GM23338 (cell line): Measurements from ENCODE around the gene VDR. TPM values are rescaled to one million over a fixed set of nuclear protein-coding genes. Genes with fewer than 3 reads are reported as not detected.

Experiments
- ATAC-seq: fragments of 200-7000 bp; cut with Tn5 transposase; 3 replicates; pipeline ENCODE4 v1.9.1; 2020
- DNase-seq: peaks from one replicate; pipeline ENCODE4 v3.0.0-alpha.2; 2015; ENCODE audit warnings: low spot score
- H2AFZ ChIP-seq: fragments of 200-600 bp; sonication (generic); 2 replicates; pipeline ENCODE4 v1.8.0; 2016; ENCODE audit warnings: antibody characterized with exemption, mild to moderate bottlenecking, moderate library complexity
- H3F3A ChIP-seq: fragments of 200-600 bp; sonication (generic); replicated peaks from 2 replicates; pipeline ENCODE4 v1.8.0; 2017; ENCODE audit warnings: antibody characterized with exemption, mixed run types, low read depth
- H3K27ac ChIP-seq: fragments of 200-600 bp; sonication (generic); 2 replicates; pipeline ENCODE4 v1.6.1; 2016; ENCODE audit warnings: low read depth
- H3K27me3 ChIP-seq: fragments of 200-600 bp; sonication (generic); 2 replicates; pipeline ENCODE4 v1.8.0; 2016; ENCODE audit warnings: mild to moderate bottlenecking, mixed run types, moderate library complexity; ENCODE audit not compliant: insufficient read depth
- H3K36me3 ChIP-seq: fragments of 200-600 bp; sonication (generic); 2 replicates; pipeline ENCODE4 v1.8.0; 2016; ENCODE audit warnings: mild to moderate bottlenecking; ENCODE audit not compliant: insufficient read depth
- H3K4me1 ChIP-seq: fragments of 200-600 bp; sonication (generic); 2 replicates; pipeline ENCODE4 v1.8.0; 2016; ENCODE audit warnings: mild to moderate bottlenecking, moderate library complexity; ENCODE audit not compliant: insufficient read depth
- H3K4me2 ChIP-seq: fragments of 200-600 bp; sonication (generic); 2 replicates; pipeline ENCODE4 v1.7.1; 2017; ENCODE audit warnings: mixed run types
- H3K4me3 ChIP-seq: fragments of 200-600 bp; sonication (generic); 2 replicates; pipeline ENCODE4 v1.6.1; 2016; ENCODE audit warnings: mixed run types
- H3K79me2 ChIP-seq: fragments of 200-600 bp; sonication (generic); replicated peaks from 2 replicates; pipeline ENCODE4 v1.8.0; 2017; ENCODE audit warnings: mild to moderate bottlenecking; ENCODE audit not compliant: insufficient read depth
- H3K9me2 ChIP-seq: fragments of 200-600 bp; sonication (generic); 2 replicates; pipeline ENCODE4 v1.8.0; 2017; ENCODE audit not compliant: insufficient read depth
- H4K20me1 ChIP-seq: fragments of 200-600 bp; sonication (generic); replicated peaks from 2 replicates; pipeline ENCODE4 v1.8.0; 2017; ENCODE audit warnings: mild to moderate bottlenecking; ENCODE audit not compliant: insufficient read depth
- H3K27ac Mint-ChIP-seq: 2 replicates; pipeline ENCODE4 v1.8.0; 2020; ENCODE audit warnings: inconsistent platforms, mild to moderate bottlenecking, moderate library complexity, mixed read lengths
- H3K27me3 Mint-ChIP-seq: 3 replicates; pipeline ENCODE4 v1.8.0; 2022; ENCODE audit warnings: low read depth, mild to moderate bottlenecking, moderate library complexity, mixed read lengths, inconsistent platforms; ENCODE audit not compliant: insufficient read depth, poor library complexity
- H3K36me3 Mint-ChIP-seq: 3 replicates; pipeline ENCODE4 v1.8.0; 2021; ENCODE audit warnings: low read depth, mild to moderate bottlenecking, inconsistent platforms, moderate library complexity, mixed read lengths
- H3K4me1 Mint-ChIP-seq: 3 replicates; pipeline ENCODE4 v1.8.0; 2020; ENCODE audit warnings: mild to moderate bottlenecking, inconsistent platforms, mixed read lengths
- H3K4me3 Mint-ChIP-seq: 3 replicates; pipeline ENCODE4 v1.8.0; 2021; ENCODE audit warnings: moderate library complexity, mild to moderate bottlenecking, inconsistent platforms, mixed read lengths
- H3K9me3 Mint-ChIP-seq: 3 replicates; pipeline ENCODE4 v1.8.0; 2020; ENCODE audit warnings: moderate library complexity, mild to moderate bottlenecking, inconsistent platforms, mixed read lengths
- ETS1 ChIP-seq: IDR thresholded peaks from 2 replicates; pipeline ENCODE4 v1.6.1; 2016; ENCODE audit warnings: antibody characterized with exemption
- EZH2 ChIP-seq: fragments of 200-600 bp; sonication (generic); IDR thresholded peaks from one replicate; pipeline ENCODE4 v1.8.0; 2017; ENCODE audit warnings: antibody characterized with exemption, mild to moderate bottlenecking, low read depth; ENCODE audit not compliant: unreplicated experiment
- EZH2phosphoT487 ChIP-seq: fragments of 200-600 bp; sonication (generic); IDR thresholded peaks from one replicate; pipeline ENCODE4 v1.8.1; 2018; ENCODE audit warnings: antibody characterized with exemption; ENCODE audit not compliant: unreplicated experiment
- POLR2AphosphoS5 ChIP-seq: IDR thresholded peaks from 2 replicates; pipeline ENCODE4 v1.6.1; 2016; ENCODE audit warnings: antibody characterized with exemption, low read depth
- REST ChIP-seq: IDR thresholded peaks from one replicate; pipeline ENCODE4 v1.6.1; 2018; ENCODE audit warnings: antibody characterized with exemption; ENCODE audit not compliant: unreplicated experiment
- STAT1 ChIP-seq: IDR thresholded peaks from one replicate; pipeline ENCODE4 v1.6.1; 2016; ENCODE audit warnings: antibody characterized with exemption; ENCODE audit not compliant: unreplicated experiment
- ZNF114 ChIP-seq: fragments of 250-450 bp; sonication (Bioruptor Pico); IDR thresholded peaks from 2 replicates; pipeline ENCODE4 v1.5.0; 2020; ENCODE audit warnings: mild to moderate bottlenecking, moderate library complexity
- ZNF331 ChIP-seq: fragments of 250-450 bp; sonication (Bioruptor Pico); IDR thresholded peaks from 2 replicates; pipeline ENCODE4 v1.5.0; 2020; ENCODE audit warnings: low read depth, mild to moderate bottlenecking, moderate library complexity
- ZNF462 ChIP-seq: fragments of 250-450 bp; sonication (Bioruptor Pico); IDR thresholded peaks from 2 replicates; pipeline ENCODE4 v1.5.0; 2020; ENCODE audit warnings: mild to moderate bottlenecking, moderate library complexity
- polyA plus RNA-seq: library from polyadenylated mRNA; unstranded; fragments of >200 nt; fragmentation: Nextera tagmentation; extraction: Ambion mirVana; gene quantifications from 2 replicates; pipeline ENCODE4 v1.2.1, GENCODE V29; 2016
- total RNA-seq: library from RNA; depleted of rRNA; stranded (reverse); fragments of >200 nt; shearing (Covaris generic); gene quantifications from 2 replicates; pipeline ENCODE4 v1.2.3, GENCODE V29; 2014

Gene VDR
- total and polyA plus RNA-seq, 2 experiments from 2014 or later, result 0.37 to 1.4 TPM

GRCh38 chr12:47793015-47793681, 111.6 kb downstream of the VDR start:
- H3K27me3 Mint-ChIP-seq, result peaks cover 10% of the 10 kb centered on the region
- no peak overlapping the region for H3K27ac Mint-ChIP-seq
- no peak overlapping the region for H3K4me3 Mint-ChIP-seq
- Histone ChIP-seq H3K4me1 (no peaks in the 10 kb centered on the region), H3K4me2 (no peak overlapping the region), H2AFZ (no peak overlapping the region), H3K36me3 (peaks cover 11% of the 10 kb centered on the region), H4K20me1 (peaks cover 3% of the 10 kb centered on the region; the same call in 1 of the 2 replicates), H3K4me3 (no peak overlapping the region), H3K27me3 (no peaks in the 10 kb centered on the region), H3K79me2 (no peaks in the 10 kb centered on the region), H3K27ac (no peak overlapping the region), H3K9me2 (no peaks in the 10 kb centered on the region), H3F3A (no peaks in the 10 kb centered on the region)
- ATAC-seq (no peak), DNase-seq (no peak)
- no peaks in the 10 kb centered on the region; the same call in 2 of the 3 replicates for H3K9me3 Mint-ChIP-seq
- H3K36me3 Mint-ChIP-seq, result peaks cover 64% of the 10 kb centered on the region
- TF ChIP-seq ETS1 (no peak), EZH2 (no peak), POLR2AphosphoS5 (no peak), ZNF114 (CRISPR knock-in tag) (no peak), ZNF462 (no peak), EZH2phosphoT487 (no peak), ZNF331 (CRISPR knock-in tag) (no peak), STAT1 (no peak), REST (no peak)
- peaks cover 10% of the 10 kb centered on the region for H3K4me1 Mint-ChIP-seq
